Amniotic epithelial cell (primary cell): Measurements from ENCODE around the gene FAR2.
A peak's percentile ranks its signal among the peaks of the same experiment; 100 is the strongest.

Experiments
- DNase-seq: peaks from one replicate; pipeline ENCODE4 v3.0.0-alpha.2; 2010; ENCODE audit warnings: low read depth

The FAR2 gene

GRCh38 chr12:29204521-29204920 lies 55.4 kb downstream of the FAR2 start:
- DNase-seq, result no peak

- DNase-seq, result no peak
Observed at GRCh38 chr12:29207120-29207519, 58.0 kb downstream of the FAR2 start.

GRCh38 chr12:29208060-29208459 lies 59.0 kb downstream of the FAR2 start:
- no peak for DNase-seq

- no peak for DNase-seq
Observed at GRCh38 chr12:29208936-29209701, 60.0 kb downstream of the FAR2 start.

GRCh38 chr12:29211696-29212095 lies 62.6 kb downstream of the FAR2 start:
- no peak for DNase-seq

- DNase-seq, result no peak
Observed at GRCh38 chr12:29212682-29213403, 63.8 kb downstream of the FAR2 start.

- DNase-seq, result no peak
Observed at GRCh38 chr12:29216266-29216665, 67.2 kb downstream of the FAR2 start.

- DNase-seq, result no peak
Observed at GRCh38 chr12:29216797-29217575, 67.9 kb downstream of the FAR2 start.

GRCh38 chr12:29220632-29221336 lies 71.7 kb downstream of the FAR2 start:
- DNase-seq, result no peak

GRCh38 chr12:29222200-29222599 lies 73.1 kb downstream of the FAR2 start:
- no peak for DNase-seq

- no peak for DNase-seq
Observed at GRCh38 chr12:29223426-29223825, 74.3 kb downstream of the FAR2 start.

GRCh38 chr12:29223956-29224543 lies 75.0 kb downstream of the FAR2 start:
- DNase-seq, result no peak

- DNase-seq, result no peak
Observed at GRCh38 chr12:29224572-29224971, 75.5 kb downstream of the FAR2 start.

GRCh38 chr12:29225834-29226233 lies 76.8 kb downstream of the FAR2 start:
- no peak for DNase-seq

GRCh38 chr12:29226616-29227015 lies 77.5 kb downstream of the FAR2 start:
- DNase-seq, result peak; percentile 36

- DNase-seq, result no peak
Observed at GRCh38 chr12:29228474-29229157, 79.5 kb downstream of the FAR2 start.

GRCh38 chr12:29229158-29229505 lies 80.1 kb downstream of the FAR2 start:
- DNase-seq, result no peak

GRCh38 chr12:29229937-29230336 lies 80.9 kb downstream of the FAR2 start:
- no peak for DNase-seq

- DNase-seq, result no peak
Observed at GRCh38 chr12:29230800-29231560, 81.9 kb downstream of the FAR2 start.

- no peak for DNase-seq
Observed at GRCh38 chr12:29232086-29232485, 83.0 kb downstream of the FAR2 start.

- DNase-seq, result no peak
Observed at GRCh38 chr12:29234552-29234951, 85.5 kb downstream of the FAR2 start.
